Suppressor macrophage treated with lipopolysaccharide for 4 hours (primary cell): Measurements from ENCODE around the gene NAV2.

Source experiments
- DNase-seq: peaks from one replicate; pipeline ENCODE4 v3.0.0-alpha.2; 2020

Gene NAV2, protein sequence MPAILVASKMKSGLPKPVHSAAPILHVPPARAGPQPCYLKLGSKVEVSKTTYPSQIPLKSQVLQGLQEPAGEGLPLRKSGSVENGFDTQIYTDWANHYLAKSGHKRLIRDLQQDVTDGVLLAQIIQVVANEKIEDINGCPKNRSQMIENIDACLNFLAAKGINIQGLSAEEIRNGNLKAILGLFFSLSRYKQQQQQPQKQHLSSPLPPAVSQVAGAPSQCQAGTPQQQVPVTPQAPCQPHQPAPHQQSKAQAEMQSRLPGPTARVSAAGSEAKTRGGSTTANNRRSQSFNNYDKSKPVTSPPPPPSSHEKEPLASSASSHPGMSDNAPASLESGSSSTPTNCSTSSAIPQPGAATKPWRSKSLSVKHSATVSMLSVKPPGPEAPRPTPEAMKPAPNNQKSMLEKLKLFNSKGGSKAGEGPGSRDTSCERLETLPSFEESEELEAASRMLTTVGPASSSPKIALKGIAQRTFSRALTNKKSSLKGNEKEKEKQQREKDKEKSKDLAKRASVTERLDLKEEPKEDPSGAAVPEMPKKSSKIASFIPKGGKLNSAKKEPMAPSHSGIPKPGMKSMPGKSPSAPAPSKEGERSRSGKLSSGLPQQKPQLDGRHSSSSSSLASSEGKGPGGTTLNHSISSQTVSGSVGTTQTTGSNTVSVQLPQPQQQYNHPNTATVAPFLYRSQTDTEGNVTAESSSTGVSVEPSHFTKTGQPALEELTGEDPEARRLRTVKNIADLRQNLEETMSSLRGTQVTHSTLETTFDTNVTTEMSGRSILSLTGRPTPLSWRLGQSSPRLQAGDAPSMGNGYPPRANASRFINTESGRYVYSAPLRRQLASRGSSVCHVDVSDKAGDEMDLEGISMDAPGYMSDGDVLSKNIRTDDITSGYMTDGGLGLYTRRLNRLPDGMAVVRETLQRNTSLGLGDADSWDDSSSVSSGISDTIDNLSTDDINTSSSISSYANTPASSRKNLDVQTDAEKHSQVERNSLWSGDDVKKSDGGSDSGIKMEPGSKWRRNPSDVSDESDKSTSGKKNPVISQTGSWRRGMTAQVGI (N-terminal part only)

DNA sequence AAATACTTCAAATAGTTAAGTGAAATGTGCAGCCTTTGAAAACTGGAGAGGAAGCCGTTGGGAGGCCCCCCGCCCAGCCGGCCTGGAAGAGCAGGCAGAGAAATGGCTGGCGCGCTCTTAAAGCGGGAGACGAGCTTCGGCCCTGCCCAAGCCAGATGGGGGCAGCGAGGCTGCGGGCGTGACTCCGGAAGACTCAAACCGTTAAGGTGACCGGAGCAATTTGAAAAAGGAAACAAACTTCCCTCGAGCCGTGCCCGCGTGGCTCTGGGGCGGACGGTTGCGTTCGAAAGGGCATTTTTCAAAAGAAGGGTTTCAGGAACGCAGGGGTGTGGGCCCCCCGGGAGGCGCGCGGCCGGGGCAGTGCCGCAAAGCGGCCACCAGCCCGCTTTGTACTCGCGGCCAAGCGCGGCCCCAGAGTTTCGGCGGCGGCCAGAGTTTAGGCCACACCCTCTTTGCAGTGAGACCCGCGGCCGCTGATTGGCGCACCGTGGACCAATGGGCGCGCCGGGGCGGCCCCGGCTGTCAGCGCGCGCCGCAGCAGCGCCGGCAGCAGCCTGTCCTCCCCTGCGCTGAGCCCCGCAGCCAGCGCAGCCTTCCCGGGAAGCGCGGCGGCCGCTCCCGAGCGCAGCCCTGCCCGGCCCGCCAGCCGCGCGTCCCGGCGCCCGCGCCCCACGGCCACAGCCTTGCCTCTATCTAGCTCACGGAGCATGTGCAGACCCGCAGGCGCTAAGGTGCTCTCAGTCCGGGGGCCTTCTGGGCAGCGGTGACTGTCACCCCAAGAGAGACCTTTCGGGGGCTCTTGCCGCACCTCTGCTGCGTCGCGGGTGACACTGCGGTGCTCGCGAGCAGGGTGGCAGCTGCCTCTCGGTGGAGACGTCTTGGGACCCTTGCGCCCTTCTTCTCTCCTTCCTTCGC is at the start of gene NAV2:
Gene NAV2, plus strand, starts transcription at position 557 of the 915 bp plus-strand sequence. CDS start 859 bp downstream, outside the sequence.
- peak; percentile 92 for DNase-seq

DNA sequence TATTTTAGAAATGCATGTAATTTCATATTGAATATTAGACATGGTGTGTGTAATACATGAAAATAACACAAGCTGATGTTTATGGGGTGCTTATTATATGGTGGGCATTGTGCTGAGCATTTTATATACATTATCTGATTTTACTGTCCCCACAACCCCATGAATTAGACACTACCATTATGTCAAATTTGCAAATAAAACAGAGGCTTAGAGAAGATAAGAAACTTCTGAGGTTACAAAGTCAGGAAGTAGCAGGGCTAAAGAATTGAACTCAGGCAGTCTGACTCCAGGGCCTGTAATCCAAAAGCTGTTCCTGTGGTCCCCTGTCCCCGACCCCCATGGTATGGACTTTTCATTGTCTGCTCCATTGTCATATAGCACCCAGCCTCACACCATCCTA is 49.4 kb upstream of the NAV2 start:
- DNase-seq: no peak

DNA sequence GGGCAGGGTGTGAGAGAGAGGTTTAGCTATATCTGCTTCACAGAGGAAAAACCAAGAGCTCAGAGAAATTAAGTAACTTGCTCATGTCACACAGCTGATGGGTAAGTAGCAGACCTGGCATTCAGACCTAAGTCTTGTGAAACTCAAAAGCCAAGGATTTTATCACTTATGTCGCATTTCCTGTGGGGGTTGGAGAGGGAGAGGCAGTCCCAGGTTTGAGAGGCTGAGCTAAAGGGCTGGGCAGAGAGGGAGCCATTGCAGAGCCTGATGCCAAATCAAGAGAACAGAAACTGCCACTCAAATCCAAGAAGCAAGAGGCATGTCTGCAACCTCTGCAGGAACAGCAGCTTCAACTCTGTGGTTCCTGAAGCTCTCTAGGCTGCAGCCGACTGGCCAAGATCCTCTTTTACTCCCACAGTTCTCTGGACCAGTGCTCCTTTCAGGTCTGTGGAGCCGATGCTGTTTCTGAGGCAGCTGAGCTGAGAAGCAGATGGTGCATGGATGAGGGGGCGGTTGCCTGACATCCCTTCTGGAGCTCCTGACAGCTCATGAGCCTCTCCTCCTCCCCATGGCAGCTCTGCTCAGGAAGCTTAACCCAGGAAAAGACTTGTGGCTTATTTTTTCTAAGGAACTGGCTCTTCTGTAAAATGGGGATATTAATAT is 47.6 kb upstream of the NAV2 start:
- peak; percentile 34 for DNase-seq

DNA sequence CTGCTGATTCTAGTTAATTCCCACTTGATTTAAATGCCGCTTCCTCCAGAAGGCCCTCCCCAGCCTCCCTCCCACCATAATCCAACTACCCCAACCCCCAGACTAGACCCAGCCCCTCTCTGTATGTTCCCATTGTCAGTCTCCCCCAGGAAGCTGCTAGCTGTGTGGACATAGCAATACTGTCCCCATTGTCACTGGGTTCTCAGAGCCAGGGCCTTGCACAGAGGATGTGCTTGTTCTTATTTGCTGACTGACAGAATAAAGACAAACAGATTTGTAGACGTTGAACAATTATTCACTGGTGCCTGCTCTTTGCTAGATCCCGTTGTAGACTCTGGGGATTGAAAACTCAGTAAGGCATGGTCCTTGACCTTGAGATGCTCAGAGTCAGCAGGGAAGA is 45.7 kb upstream of the NAV2 start:
- no peak for DNase-seq

DNA sequence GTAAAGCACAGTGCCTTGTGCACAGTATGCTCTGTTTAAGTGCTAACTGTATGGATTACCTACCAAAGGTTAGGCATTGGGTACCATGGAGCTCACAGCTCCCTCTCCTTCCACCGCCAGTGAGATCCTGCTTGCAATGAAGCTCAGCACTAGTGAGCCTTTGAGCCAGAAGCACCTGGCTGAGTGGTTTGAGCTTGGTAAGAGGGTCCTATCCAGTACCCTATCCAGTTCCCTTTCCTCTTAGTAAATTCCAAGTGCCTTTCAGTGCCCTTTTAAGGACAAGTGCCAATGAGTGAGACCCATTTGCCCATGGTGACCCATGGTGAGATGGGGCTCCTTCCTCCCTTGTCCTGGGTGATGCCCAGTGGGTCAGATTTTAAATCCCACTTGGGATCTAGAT is 43.1 kb upstream of the NAV2 start:
- DNase-seq: no peak

DNA sequence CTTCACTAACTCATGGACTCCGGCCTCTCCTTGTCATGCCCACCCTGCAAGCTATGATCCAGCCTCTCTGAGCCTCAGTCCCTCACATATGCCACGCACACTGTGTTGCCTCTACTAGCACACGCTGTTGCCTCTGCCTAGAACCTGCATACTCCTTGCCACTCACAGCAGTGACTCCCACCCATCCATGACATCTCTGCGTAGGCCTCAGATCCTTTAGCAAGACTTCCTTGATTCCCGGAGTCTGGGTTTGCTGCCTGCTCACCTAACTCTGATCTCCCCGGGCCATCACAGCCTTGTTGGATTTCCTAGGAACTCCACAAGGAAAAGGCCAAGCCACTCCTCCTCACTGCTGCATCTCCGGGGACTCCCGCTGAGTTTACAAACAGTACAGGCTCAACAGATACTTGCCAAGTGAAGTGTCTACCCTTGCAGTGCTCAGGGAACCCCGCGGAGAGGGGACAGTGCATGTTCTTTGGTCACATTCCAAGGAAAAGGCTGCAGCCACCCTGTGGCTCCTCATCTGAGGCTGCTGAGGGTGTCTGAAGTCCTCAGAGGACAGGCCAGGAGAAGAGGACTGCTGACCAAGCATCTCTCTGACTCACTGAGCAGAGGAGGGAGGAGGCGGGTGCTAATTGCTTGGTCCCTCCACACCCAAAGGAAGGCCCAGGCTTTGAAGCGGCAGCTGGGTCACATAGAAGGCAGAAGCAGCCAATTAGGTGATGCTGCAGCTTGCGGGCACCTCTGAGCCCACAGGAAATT is 42.4 kb upstream of the NAV2 start:
- DNase-seq: no peak

DNA sequence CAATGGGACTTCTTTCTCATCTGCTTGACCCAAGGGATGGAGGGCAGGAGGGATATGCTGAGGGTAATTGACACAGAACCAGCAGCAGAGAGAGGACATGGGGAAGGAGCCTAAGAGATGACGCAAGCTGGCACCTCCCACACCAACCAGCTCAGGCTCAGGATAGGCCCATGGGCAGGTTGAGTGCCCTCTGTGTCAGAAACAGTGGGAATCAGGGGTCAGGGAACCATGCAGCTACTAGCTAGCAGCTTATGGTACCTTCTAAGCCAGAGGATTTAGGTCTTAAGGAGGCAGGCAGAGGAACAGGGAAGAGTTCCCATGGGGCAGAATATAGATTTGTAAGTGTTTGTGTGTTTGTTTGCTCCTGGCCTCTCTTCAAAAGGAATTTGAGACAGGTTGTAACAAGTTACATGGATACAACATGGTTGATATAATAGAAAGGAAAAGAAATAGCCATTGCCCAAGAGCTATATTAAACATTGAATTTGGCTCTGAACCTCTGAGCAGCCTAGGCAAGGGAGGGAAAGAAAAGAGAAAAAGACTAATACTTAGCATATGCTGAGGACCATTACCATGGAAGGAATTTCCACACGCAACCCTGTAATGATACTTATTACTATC is 39.9 kb upstream of the NAV2 start:
- DNase-seq: peak; percentile 53

DNA sequence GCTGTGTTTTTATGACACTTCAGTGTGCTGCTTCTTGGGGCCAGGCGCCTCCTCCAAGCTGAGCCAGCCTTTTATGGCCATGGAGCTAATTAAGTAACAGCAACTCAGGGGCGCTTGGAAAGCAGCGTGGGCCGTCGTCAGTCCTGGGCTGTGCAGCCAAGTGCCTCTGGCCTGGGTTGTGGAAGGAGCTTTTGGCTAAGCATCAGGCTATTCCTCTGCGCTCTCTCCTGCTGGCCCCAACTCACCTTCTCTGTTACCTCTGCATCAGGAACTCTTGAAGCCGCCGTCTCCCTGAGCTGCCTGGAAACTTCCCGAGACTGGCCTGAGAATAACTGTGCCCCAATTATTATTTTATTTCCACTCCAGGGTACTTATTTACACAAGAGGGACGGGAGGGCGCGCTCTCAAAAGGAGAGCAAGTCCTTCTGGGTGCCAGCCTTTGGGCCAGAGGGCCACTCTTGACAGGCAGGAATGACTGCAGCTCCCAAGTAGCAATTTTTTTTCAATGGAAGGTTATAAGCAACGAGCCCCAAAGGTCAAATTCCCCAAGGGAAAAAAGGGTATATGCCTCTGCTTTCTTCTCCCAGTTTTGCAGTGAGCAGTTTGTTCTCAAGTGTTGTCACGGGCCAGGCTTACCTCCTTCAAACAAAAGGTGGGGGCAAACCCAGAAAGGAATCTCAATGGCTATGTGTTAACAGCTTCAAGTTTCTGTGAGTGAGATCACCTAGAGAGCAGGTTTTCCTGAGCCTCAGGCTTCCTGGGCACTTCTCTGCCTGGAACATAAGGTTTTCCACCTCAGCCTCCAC is 38.5 kb upstream of the NAV2 start:
- no peak for DNase-seq

DNA sequence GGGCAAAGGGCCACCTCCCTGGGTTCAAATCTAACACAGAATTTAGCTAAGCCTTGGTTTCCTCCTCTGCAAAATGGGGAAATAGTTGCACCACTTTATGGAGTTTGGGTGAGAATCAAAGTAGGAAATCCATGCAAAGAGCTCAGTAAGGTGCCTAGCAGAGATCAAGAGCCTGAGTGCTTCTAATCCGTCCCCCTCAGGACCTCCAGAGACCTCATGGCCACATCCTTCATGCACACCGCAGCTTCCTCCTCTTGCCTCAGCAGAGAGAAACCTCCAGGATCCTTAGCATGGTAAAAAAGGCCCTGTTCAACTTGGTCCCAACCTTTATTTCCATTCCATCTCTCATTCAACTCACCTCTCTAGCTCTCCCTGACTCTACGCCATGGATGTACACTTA is 37.8 kb upstream of the NAV2 start:
- DNase-seq: no peak

DNA sequence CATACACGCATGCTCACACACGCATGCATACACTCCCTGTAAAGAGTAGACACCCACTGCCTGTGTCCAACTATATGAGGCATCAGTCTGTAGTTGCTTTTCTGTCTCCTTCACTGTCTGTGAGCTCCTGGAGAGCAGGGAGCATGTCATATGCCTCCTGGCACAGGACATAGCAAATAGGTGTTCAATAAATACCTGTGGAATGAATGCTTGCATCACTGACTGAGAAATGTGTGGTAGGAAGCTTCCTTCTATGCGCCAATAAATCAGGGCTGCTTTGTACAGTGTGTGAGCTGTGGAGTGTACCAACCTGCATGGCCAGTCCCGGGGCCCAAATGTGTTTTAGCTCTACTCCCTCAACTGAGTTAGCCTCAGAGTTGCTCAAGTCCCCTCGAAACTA is 37.2 kb upstream of the NAV2 start:
- no peak for DNase-seq

DNA sequence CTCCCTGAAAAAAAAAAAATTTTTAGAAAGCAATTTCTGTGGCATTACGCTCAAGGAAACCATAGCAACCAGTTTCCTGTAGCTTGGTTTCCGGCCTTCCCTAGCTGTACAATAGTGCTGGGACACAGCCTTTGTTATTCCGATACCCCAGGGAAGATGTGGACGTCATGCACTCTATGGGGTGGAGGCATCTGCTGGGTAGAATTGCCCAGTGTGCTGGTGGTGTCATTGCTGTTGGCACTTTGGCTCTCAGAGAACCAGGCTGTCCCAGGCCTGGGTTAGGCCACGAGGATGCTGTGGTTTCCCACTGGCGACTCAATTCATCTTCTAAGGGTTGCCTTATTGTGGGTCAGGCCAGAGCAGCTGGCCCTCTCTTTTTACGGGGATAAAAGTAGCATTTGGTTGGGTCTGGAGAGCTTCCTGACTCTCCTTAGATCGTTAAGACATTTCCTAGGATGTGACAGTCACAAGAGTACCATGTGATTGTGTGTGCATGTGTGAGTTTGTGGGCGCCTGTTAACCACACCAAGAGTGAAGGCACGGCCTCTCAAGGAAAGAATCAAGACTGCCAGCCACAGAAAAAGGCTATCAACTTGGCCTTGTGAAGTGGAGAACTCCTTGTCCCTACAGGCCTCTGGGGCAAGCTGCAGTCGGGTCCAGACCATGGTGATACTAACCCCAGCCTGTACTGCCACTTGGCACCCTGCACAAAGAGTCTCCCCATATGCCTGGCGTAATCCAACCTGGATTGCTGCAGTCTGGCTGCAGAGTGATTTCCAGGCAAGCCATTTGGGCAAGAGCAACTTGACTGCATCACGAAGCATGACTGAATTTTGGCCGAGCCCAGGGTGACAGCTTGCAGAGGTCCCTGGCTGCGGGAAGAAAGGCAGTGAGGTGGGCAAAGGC is 35.9 kb upstream of the NAV2 start:
- DNase-seq: no peak

DNA sequence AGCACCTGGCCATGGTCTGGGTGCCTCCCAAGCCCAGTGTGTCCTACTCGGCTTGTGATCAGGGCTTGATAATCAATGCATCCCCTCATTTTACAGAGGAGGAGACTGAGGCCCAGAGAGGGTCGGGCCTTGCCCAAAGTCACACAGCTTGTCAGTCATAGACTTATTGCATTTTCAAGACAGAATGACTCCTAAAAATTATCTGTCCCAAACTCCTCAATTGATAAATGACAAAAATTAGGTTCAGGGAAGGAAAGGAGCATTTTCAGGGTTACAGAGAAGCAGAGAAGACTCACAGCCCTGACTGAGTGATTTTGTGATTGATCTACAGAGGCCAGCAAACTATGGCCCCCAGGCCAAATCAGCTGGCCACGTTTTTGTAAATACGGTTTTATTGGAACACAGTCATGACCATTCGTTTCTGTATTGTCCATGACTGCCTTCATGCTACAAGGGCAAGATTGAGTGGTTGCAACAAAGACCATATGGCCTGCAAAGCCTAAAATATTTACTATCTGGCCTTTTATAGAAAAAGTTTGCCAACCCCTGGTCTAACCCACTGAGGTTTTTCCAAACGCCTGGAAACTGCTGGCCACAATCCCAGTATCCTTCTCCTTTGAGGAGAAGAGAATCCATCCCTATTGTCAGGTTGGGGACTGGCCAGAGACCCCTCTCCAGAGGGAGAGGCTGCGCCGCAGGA is 35.1 kb upstream of the NAV2 start:
- no peak for DNase-seq

DNA sequence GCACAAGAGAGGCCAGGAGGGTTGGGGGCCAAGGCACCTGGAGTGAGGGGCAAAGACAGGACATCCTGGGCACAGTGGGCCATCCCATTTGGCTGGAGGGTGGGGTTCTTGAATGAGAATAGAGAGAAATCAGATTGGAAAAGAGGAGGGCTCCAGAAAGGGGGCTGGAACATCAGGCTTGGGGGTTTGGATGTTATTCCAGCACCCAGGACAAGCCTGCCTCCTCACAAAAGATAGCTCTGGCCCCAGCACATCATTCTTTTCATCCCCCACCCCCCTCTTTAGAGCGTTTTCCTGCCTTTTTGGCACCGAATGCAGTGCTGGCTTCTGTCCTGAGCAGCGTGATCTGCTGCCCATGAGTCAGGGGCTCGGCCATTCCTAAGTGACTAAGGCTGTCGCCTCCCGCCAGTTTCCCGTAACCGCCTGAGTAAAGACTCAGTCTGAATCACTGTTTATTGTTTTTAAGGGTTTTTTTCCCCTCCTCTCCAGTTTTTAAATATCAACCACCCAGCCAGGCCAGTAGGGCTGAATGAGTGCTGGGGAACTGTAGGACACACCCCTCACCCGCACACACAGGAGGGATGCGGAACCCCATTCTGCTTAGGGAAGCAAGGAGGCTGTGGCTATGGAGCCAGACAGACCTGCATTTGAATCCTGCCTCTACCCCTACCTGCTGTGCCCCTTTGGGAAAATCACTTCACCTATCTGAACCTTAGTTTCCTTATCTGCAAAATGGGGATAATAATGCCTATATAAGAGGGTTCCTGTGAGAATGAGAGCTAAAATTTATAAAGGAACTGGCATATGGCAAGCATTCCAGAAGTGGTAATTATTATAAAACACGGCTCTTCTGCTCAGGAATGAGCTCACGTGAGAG is 32.4 kb upstream of the NAV2 start:
- DNase-seq: peak; percentile 66

DNA sequence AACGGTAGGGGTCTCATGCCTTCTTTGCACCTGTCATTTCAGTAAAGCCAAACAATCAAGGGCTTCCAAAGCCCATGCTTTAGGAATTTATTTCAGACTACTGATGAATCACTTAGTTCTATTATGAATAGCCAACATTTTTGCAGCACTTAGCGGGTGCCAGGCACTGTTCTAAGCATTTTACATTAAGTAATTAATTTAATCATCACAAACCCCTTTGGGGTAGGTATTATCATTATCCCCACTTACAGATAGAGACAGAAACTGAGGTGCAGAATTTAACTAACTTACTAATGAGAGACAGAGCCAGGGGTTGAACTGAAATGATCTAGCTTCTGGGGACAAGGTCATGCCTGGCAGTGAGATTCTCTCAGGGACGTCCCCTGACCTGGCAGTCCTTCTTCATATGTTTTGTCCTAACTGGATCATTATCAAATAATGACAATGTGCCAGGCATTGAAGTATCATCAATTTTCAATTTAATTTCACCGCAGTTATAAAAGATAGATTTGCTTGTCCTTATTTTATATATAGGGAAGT is 31.7 kb upstream of the NAV2 start:
- no peak for DNase-seq

DNA sequence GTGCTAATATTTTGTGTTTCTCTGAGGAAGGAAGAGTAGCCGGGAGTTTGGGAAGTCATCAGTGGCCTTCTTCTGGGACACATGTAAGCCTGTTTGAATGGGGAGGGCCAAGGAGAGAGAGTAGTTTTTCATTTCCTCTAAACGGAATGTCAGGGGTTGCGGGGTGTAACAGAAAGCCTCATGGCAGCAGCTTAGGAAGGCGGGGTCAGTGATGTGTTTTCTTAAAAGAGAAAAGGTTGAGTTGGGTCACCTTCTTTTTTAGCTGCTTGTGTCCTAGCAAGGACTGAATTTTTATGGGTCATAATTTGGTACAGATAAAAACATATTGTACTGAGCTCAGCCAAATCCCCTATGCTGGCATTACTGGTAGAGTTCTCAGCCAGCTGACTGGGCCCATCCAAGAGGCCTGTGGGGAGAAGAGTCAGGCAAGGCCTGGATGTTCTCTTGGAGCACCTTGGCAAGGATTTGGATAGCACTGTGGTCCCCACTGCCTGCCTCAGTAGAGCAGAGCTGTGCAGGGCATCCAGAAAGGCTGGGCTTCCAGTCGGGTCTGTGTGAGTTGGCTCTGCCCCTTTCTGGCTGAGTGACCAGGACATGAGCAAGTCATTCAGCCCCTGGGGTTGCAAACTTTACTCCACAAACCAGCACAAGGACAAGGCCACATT is 29.4 kb upstream of the NAV2 start:
- DNase-seq: peak; percentile 30

DNA sequence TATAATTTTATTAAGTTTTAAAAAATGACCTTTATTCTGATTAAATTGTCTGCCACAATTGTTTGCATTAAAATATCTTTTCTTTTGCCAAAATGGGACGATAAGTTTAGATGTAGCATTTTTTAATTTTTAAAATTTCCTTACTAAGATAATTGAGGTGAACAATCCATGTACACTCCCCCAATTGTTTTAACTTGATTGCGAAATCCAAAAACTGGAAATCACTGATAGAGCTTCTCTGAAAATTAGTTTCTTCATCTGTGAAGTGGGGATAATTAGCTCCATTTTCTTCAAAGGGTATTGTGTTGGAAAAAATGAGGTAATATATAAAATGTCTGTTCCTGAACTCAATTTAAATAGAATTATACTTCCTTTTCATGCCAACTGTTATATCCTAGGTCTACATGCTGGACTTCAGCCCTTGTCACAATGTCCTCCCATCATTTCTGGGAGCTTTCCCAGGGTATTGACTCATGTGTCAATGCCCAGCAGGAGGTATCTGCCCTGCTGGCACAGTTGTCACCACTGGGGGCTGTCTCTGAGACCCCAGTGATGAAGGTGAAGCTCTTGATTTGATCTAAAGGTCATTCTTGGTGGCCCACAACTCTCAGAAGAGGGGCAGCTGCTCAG is 28.7 kb upstream of the NAV2 start:
- DNase-seq: no peak
